H9 (cell line): ENCODE results near the gene RPL36. TPM values are rescaled to one million over a fixed set of nuclear protein-coding genes. Genes with fewer than 3 reads are reported as not detected.

Source experiments
- DNase-seq: peaks from one replicate; pipeline ENCODE4 v3.0.0-alpha.2; 2017
- H2AFZ ChIP-seq: one replicate; pipeline ENCODE4 v1.6.1; 2013; ENCODE audit warnings: mild to moderate bottlenecking, low read length, control low read depth, moderate library complexity
- H2AK5ac ChIP-seq: 2 replicates; pipeline ENCODE4 v1.6.1; 2013; ENCODE audit warnings: low read length, control low read depth, mixed read lengths; ENCODE audit not compliant: insufficient read length
- H2BK120ac ChIP-seq: one replicate; pipeline ENCODE4 v1.6.1; 2013; ENCODE audit warnings: low read depth, mild to moderate bottlenecking, low read length, control low read depth, inconsistent platforms; ENCODE audit not compliant: poor library complexity, severe bottlenecking
- H2BK12ac ChIP-seq: 2 replicates; pipeline ENCODE4 v1.6.1; 2013; ENCODE audit warnings: low read length, control low read depth, mixed read lengths, low read depth; ENCODE audit not compliant: insufficient read length
- H2BK15ac ChIP-seq: 2 replicates; pipeline ENCODE4 v1.6.1; 2013; ENCODE audit warnings: low read depth, low read length, control low read depth
- H2BK20ac ChIP-seq: one replicate; pipeline ENCODE4 v1.6.1; 2013; ENCODE audit warnings: low read depth, mild to moderate bottlenecking, low read length, control low read depth, inconsistent platforms; ENCODE audit not compliant: poor library complexity, severe bottlenecking
- H2BK5ac ChIP-seq: 2 replicates; pipeline ENCODE4 v1.6.1; 2013; ENCODE audit warnings: low read length, control low read depth, mixed read lengths; ENCODE audit not compliant: insufficient read length
- H3K14ac ChIP-seq: 2 replicates; pipeline ENCODE4 v1.6.1; 2013; ENCODE audit warnings: low read length, control low read depth; ENCODE audit not compliant: insufficient read depth
- H3K18ac ChIP-seq: 2 replicates; pipeline ENCODE4 v1.6.1; 2013; ENCODE audit warnings: low read depth, mild to moderate bottlenecking, mixed read lengths, low read length, control low read depth; ENCODE audit not compliant: insufficient read length
- H3K23ac ChIP-seq: 2 replicates; pipeline ENCODE4 v1.6.1; 2013; ENCODE audit warnings: low read length, control low read depth, mixed read lengths, low read depth; ENCODE audit not compliant: insufficient read length
- H3K23me2 ChIP-seq: 2 replicates; pipeline ENCODE4 v1.6.1; 2013; ENCODE audit warnings: low read depth, mild to moderate bottlenecking, mixed read lengths, low read length, control low read depth; ENCODE audit not compliant: insufficient read length, poor library complexity, severe bottlenecking
- H3K27ac ChIP-seq: 2 replicates; pipeline ENCODE4 v1.5.1; 2013; ENCODE audit warnings: low read length, control low read depth, mixed read lengths, low read depth; ENCODE audit not compliant: insufficient read length
- H3K27me3 ChIP-seq: 2 replicates; pipeline ENCODE4 v1.6.1; 2013; ENCODE audit warnings: low read length, control low read depth, inconsistent platforms; ENCODE audit not compliant: insufficient read depth
- H3K4ac ChIP-seq: 2 replicates; pipeline ENCODE4 v1.6.1; 2013; ENCODE audit warnings: low read depth, mild to moderate bottlenecking, control low read depth, inconsistent platforms, low read length, moderate library complexity
- H3K4me1 ChIP-seq: 2 replicates; pipeline ENCODE4 v1.6.1; 2013; ENCODE audit warnings: low read length, control low read depth, inconsistent platforms; ENCODE audit not compliant: insufficient read depth
- H3K4me2 ChIP-seq: 2 replicates; pipeline ENCODE4 v1.6.1; 2013; ENCODE audit warnings: low read length, control low read depth, mixed read lengths; ENCODE audit not compliant: insufficient read length, insufficient read depth
- H3K56ac ChIP-seq: 2 replicates; pipeline ENCODE4 v1.6.1; 2013; ENCODE audit warnings: low read depth, mild to moderate bottlenecking, mixed read lengths, low read length, control low read depth; ENCODE audit not compliant: insufficient read length
- H3K79me1 ChIP-seq: 2 replicates; pipeline ENCODE4 v1.6.1; 2013; ENCODE audit warnings: low read depth, mild to moderate bottlenecking, moderate library complexity, low read length, control low read depth, inconsistent platforms; ENCODE audit not compliant: insufficient read depth, poor library complexity, severe bottlenecking
- H3K79me2 ChIP-seq: 2 replicates; pipeline ENCODE4 v1.6.1; 2013; ENCODE audit warnings: low read length, control low read depth, inconsistent platforms; ENCODE audit not compliant: insufficient read depth
- H3K9ac ChIP-seq: 2 replicates; pipeline ENCODE4 v1.6.1; 2013; ENCODE audit warnings: low read length, control low read depth, mixed read lengths; ENCODE audit not compliant: insufficient read length; ENCODE audit errors: extremely low read depth
- H3K9me3 ChIP-seq: one replicate; pipeline ENCODE4 v1.6.1; 2013; ENCODE audit warnings: low read depth, low read length, inconsistent platforms; ENCODE audit not compliant: control insufficient read depth
- H3T11ph ChIP-seq: one replicate; pipeline ENCODE4 v1.6.1; 2013; ENCODE audit warnings: mild to moderate bottlenecking, low read length, control low read depth, inconsistent platforms
- H4K20me1 ChIP-seq: one replicate; pipeline ENCODE4 v1.6.1; 2013; ENCODE audit not compliant: control insufficient read depth, insufficient read length, insufficient read depth
- H4K5ac ChIP-seq: 2 replicates; pipeline ENCODE4 v1.6.1; 2013; ENCODE audit warnings: low read depth, mild to moderate bottlenecking, mixed read lengths, low read length, control low read depth; ENCODE audit not compliant: insufficient read length
- H4K8ac ChIP-seq: replicated peaks from 2 replicates; pipeline ENCODE4 v1.6.1; 2013; ENCODE audit warnings: low read length, control low read depth, mixed read lengths, low read depth; ENCODE audit not compliant: insufficient read length
- H4K91ac ChIP-seq: 2 replicates; pipeline ENCODE4 v1.6.1; 2013; ENCODE audit warnings: low read depth, mild to moderate bottlenecking, moderate library complexity, mixed read lengths, low read length, control low read depth; ENCODE audit not compliant: insufficient read length
- H3K27ac Mint-ChIP-seq, 3 experiments: 2 replicates in 2 of 3; 3 replicates in 1 of 3; pipeline ENCODE4 v1.8.0; 2020 to 2021; ENCODE audit warnings: mixed read lengths in 3 of 3, mild to moderate bottlenecking in 1 of 3, moderate library complexity in 1 of 3
- H3K27me3 Mint-ChIP-seq: 2 replicates; pipeline ENCODE4 v1.8.0; 2021; ENCODE audit warnings: low read depth, mild to moderate bottlenecking, moderate library complexity, mixed read lengths
- H3K36me3 Mint-ChIP-seq, 3 experiments: 2 replicates in 2 of 3; 3 replicates in 1 of 3; pipeline ENCODE4 v1.8.0; 2020 to 2021; ENCODE audit warnings: low read depth in 3 of 3, mixed read lengths in 3 of 3; ENCODE audit not compliant: insufficient read depth in 1 of 3
- H3K4me1 Mint-ChIP-seq, 2 experiments: 2 replicates each; pipeline ENCODE4 v1.8.0; 2020; ENCODE audit warnings: mixed read lengths in 2 of 2
- H3K4me3 Mint-ChIP-seq, 2 experiments: 2 replicates in 1 of 2; 3 replicates in 1 of 2; pipeline ENCODE4 v1.8.0; 2020 to 2021; ENCODE audit warnings: mild to moderate bottlenecking in 2 of 2, mixed read lengths in 2 of 2, moderate library complexity in 1 of 2
- H3K9me3 Mint-ChIP-seq, 2 experiments: 2 replicates in 1 of 2; 3 replicates in 1 of 2; pipeline ENCODE4 v1.8.0; 2020; ENCODE audit warnings: mild to moderate bottlenecking in 2 of 2, mixed read lengths in 2 of 2, moderate library complexity in 1 of 2
- CTCF ChIP-seq: fragments of 200-600 bp; sonication (generic); conservative IDR thresholded peaks from 3 replicates; pipeline ENCODE4 v1.8.0; 2021; ENCODE audit warnings: antibody characterized with exemption, mild to moderate bottlenecking
- WGBS: extraction: QIAGEN DNeasy Blood & Tissue Kit; methylation state at CpG from one replicate; pipeline ENCODE4 v1.1.7; 2013; ENCODE audit warnings: missing lambda C conversion rate, low lambda C conversion rate, mixed read lengths; ENCODE audit not compliant: insufficient read length; ENCODE audit errors: extremely low coverage; 5-methylcytosine and 5-hydroxymethylcytosine counted together
- total RNA-seq: library from RNA; stranded (reverse); gene quantifications from 2 replicates; pipeline ENCODE4 v1.2.1, GENCODE V29; 2021

Gene RPL36
- total RNA-seq, 1 experiment from 2014 or later, result 1,074 TPM

- H3K4me1 ChIP-seq, result no peaks in the 10 kb centered on the region; the same call in 1 of the 2 replicates
- WGBS, result no CpG with 5 or more reads among the region's 3 CpGs
- H2BK5ac ChIP-seq, result no peak overlapping the region
- no peak overlapping the region for H3K4me2 ChIP-seq
- H3K14ac ChIP-seq, result no peak overlapping the region
- no peak for TF ChIP-seq CTCF
- H3K56ac ChIP-seq, result no peak overlapping the region
- peaks cover 20 to 30% of the 10 kb centered on the region in 2 experiments for H3K4me1 Mint-ChIP-seq
- no peak overlapping the region for H4K8ac ChIP-seq
- no peaks in the 10 kb centered on the region for H3K79me2 ChIP-seq
- H2BK120ac ChIP-seq, result no peak overlapping the region
- H3K4me3 Mint-ChIP-seq, result peak overlapping the region; percentile 79 to 92
- H2BK20ac ChIP-seq, result no peak overlapping the region
- H3K9ac ChIP-seq, result no peak overlapping the region
- H2AFZ ChIP-seq, result no peak overlapping the region
- H4K5ac ChIP-seq, result no peak overlapping the region
- no peaks in the 10 kb centered on the region for H3K9me3 ChIP-seq
- no peak overlapping the region for H2BK12ac ChIP-seq
- H3K36me3 Mint-ChIP-seq, result no peaks in the 10 kb centered on the region; a peak in 1 of 7 replicates
- H3T11ph ChIP-seq, result no peak overlapping the region
- H3K23me2 ChIP-seq, result peaks cover 14% of the 10 kb centered on the region
- no peak overlapping the region for H2AK5ac ChIP-seq
- H3K4ac ChIP-seq, result no peak overlapping the region
- H3K9me3 Mint-ChIP-seq, result peaks cover 0 to 2% of the 10 kb centered on the region in 2 experiments; a peak in 2 of 5 replicates
- H3K27me3 Mint-ChIP-seq, result peaks cover 9% of the 10 kb centered on the region
- no peak overlapping the region for H3K18ac ChIP-seq
- no peak overlapping the region for H2BK15ac ChIP-seq
- no peaks in the 10 kb centered on the region for H4K20me1 ChIP-seq
- no peak overlapping the region for H3K23ac ChIP-seq
- H3K79me1 ChIP-seq, result no peaks in the 10 kb centered on the region
- H3K27ac Mint-ChIP-seq, result peak overlapping the region in 1 of 3 experiments; percentile 34; a peak in 1 of 7 replicates
- no peaks in the 10 kb centered on the region for H3K27me3 ChIP-seq
- no peak overlapping the region for H3K27ac ChIP-seq
- DNase-seq, result no peak
- no peak overlapping the region for H4K91ac ChIP-seq
Observed at GRCh38 chr19:5682107-5682482, 8.0 kb upstream of the RPL36 start.
